GM19193 (cell line): Measurements from ENCODE around the gene NTMT1.

ENCODE experiments used
- POLR2A ChIP-seq: IDR thresholded peaks from 4 replicates; pipeline ENCODE4 v1.6.1; 2011; ENCODE audit not compliant: insufficient read depth, insufficient read length; ENCODE audit errors: extremely low read depth

NTMT1 gene

DNA sequence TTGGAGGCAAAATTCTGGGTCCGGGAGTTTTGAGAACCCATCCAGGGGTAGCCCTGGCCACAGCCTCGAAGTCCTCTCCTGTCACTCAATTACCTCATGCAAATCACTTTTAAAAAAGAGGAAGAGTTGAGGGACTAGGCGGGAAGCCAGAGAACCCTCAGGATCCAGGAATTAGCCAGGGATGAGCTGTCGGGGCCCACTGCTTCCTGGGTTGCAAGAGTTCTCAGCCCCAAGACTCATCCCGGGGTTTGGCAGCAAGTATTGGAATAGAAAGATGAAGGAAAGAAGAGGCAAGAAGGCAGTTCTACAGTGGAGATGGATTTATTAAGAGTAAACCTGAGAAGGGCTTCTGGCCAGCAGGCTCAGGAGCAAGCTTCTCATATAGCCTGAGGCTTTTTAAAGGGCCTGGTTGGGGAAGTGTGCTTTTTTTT is 30.6 kb upstream of the NTMT1 start:
- TF ChIP-seq POLR2A, result no peak

DNA sequence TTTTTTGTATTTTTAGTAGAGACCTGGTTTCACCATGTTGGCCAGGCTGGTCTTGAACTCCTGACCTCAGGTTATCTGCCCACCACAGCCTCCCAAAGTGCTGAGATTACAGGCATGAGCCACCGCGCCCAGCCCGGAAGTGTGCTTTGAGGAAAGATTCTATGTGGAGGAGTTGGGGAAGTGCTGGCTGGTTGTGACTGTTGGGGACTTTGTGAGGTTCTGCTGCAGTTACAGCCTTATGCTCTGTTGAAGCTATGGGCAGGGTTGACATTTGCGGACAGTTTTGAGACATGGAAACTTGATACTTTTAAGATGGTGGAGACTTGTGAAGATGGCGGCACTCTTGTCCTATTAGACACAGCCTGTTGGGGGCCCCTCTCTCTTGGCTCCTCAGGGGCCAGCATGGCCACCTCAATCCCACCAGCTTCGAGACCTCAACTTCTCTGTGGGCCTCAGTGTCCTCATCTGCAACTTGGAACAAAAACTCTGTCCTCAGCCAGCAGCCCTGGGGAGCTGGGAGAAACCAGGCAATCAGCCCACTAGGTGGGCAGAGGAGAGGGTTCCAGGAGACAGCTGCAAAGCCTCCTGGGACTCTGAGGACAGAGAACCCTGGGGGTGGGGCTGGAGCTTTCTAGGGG is 29.9 kb upstream of the NTMT1 start:
- no peak for TF ChIP-seq POLR2A

GRCh38 chr9:129596541-129597331 is 29.2 kb upstream of the NTMT1 start:
- no peak for TF ChIP-seq POLR2A

DNA sequence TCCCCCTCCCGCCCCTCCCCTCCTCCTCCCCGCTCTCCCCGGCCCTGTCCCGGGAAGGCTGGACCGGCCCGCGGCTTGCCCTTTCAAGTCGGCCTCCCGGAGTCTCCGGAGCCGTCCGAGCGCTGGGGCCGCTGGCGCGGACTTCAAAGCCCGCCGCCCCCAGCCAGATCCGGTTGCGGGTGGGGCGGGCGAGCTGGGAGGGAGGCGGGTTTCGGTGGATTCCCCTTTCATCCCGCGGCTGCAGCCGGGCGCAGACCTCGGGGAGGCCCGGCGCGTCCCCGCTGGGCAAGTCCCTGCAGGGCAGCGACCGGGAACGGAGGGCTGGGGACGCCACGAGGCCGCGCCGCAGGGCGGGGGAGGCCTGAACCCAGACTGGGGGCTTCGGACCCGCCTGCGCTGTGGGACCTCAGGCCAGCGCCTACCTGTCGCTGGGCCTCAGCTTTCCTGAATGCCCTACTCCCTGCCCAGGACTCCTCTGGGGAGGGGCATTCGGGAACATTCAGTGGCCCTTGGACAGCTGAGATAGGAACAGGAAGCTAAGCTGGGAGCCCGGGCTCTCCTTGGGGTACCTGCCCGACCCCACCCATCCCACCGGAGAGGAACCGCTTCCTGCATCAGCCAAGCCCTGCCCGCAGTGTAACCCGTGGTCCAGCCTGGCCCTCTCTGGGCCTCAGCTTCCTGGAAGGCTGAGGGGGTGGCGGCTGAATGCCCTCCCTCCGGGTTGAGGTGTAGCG is 28.4 kb upstream of the NTMT1 start:
- no peak for TF ChIP-seq POLR2A

- TF ChIP-seq POLR2A, result no peak
Measured at GRCh38 chr9:129598089-129598596, 27.8 kb upstream of the NTMT1 start.

DNA sequence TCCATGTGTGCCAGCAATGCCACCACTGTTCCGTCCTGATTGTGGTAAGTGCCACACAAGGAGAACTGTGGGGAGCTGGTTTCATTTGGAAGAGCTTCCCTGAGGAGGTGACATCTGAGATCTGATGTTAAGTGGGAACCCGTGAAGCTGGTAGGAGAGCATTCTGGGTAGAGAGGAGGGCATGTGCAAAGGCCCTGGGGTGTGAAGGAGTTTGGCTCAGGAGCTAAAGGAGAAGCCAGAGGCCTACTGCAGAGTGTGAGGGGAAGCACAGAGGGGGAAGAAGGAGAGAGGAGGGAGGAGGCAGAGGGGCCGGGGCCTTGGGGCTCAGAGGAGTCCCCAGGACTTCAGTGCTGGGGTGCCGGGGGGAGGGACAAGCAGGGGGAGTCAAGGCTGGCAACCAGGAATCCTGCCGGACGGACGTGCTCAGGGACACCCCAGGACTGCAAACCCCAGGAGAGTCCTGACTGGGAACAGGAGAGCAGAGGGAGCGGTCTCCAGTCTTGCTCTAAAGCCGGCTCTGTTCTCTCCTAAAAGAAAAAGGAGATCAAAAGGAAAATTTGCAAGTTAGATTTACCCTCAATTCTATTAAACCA is 24.8 kb upstream of the NTMT1 start:
- no peak for TF ChIP-seq POLR2A

- TF ChIP-seq POLR2A, result no peak
Measured at GRCh38 chr9:129602598-129603415, 23.2 kb upstream of the NTMT1 start.

- no peak for TF ChIP-seq POLR2A
Measured at GRCh38 chr9:129604056-129604765, 21.8 kb upstream of the NTMT1 start.

- no peak for TF ChIP-seq POLR2A
Measured at GRCh38 chr9:129604766-129605163, 21.2 kb upstream of the NTMT1 start.

DNA sequence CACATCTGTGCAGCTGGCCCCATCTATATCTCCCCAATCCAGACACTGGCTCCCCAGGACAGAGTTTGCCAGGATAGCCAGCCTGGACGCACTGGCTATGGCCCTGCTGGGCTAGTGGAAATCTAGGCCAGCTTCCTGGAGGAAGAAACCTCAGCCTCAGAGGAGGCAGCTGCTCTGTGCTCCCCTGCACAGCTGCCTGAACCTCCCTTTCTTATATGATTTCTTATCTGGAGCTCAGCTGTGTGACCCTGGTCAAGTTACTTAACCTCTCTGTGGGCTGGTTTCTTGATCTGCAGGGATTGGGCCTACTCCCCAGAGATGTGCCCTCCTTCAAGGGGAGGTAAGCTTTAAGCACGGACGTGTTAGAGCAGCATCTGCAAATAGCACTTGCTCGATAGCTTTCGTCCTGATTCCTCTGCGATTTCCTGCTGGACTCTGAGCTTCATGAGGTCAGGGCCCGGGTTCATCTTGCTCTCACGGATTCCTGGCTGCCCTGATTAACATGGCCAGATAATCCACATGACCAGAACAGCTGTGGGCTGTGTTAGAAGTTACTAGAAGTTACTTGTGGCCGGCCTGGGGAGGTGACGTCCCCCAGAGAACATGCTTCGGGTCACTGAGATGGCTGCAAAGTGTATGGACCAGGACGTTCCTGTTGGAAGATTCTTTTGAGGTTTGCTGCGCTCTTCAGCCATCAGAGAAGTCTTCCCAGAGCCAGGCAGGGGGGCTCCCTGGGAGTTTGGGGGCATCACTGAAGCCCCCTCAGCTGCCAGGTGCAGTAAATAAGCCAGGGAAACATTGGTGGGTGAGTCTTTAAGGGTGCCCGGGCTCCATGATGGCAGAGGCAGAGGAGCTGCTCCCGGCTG is 19.6 kb upstream of the NTMT1 start:
- no peak for TF ChIP-seq POLR2A

- TF ChIP-seq POLR2A, result no peak
Measured at GRCh38 chr9:129607027-129607387, 19.0 kb upstream of the NTMT1 start.

GRCh38 chr9:129608561-129609481 is 17.1 kb upstream of the NTMT1 start:
- no peak for TF ChIP-seq POLR2A
